ENCODE measurements around the gene TSPAN16.

DNA sequence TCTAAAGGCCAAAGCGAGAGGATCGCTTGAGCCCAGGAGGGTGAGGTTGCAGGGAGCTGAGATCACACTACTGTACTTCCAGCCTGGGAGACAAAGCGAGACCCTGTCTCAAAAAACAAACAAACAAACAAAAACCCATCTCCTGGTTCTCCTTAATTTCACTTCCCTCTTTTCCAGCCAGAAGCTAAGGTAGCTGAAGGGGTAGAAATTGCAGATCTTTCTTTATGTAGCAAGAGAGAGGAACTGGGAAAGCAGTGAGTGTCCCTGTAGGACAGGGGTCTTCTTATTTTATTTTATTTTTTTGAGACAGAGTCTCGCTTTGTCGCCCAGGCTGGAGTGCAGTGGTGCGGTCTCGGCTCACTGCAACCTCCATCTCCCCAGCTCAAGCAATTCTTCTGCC is 4.5 kb upstream of the TSPAN16 start:
- TF ChIP-seq POLR2AphosphoS5 (IDR thresholded peaks at IDR 0.05), result no peak
- TF ChIP-seq, protein P1, sequence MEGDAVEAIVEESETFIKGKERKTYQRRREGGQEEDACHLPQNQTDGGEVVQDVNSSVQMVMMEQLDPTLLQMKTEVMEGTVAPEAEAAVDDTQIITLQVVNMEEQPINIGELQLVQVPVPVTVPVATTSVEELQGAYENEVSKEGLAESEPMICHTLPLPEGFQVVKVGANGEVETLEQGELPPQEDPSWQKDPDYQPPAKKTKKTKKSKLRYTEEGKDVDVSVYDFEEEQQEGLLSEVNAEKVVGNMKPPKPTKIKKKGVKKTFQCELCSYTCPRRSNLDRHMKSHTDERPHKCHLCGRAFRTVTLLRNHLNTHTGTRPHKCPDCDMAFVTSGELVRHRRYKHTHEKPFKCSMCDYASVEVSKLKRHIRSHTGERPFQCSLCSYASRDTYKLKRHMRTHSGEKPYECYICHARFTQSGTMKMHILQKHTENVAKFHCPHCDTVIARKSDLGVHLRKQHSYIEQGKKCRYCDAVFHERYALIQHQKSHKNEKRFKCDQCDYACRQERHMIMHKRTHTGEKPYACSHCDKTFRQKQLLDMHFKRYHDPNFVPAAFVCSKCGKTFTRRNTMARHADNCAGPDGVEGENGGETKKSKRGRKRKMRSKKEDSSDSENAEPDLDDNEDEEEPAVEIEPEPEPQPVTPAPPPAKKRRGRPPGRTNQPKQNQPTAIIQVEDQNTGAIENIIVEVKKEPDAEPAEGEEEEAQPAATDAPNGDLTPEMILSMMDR (IDR thresholded peaks at IDR 0.05), result no peak
- TF ChIP-seq POLR2A (IDR thresholded peaks at IDR 0.05), result no peak
- TF ChIP-seq EP300 (IDR thresholded peaks at IDR 0.05; ENCODE audit: low read depth), result no peak
